Heart left ventricle (tissue), 13 donors: Measurements from ENCODE around the gene ALOX5AP.

Source experiments
- POLR2A ChIP-seq, 2 donors: fragments of 450-650 bp; IDR thresholded peaks; one replicate each; pipeline ENCODE4 v1.6.1; 2017; ENCODE audit warnings: antibody characterized with exemption in 2 of 2, mild to moderate bottlenecking in 2 of 2, moderate library complexity in 2 of 2
- TF ChIP-seq, protein P1 (sequence below), 12 donors: fragments of 200-600 bp; sonication (generic) in 4 of 12; IDR thresholded peaks; one replicate each; pipeline versions ENCODE4 v1.5.0 to v1.8.0; 2018 to 2022; ENCODE audit warnings: antibody characterized with exemption in 12 of 12, mild to moderate bottlenecking in 5 of 12
- donor health status: ischemic (EF 13 %, LVEDD 7.1; RV severe dilation, severe dysfunction).
- donor health status: DM: no; HTN: yes; CAD: no.
- donor health status: DM: no; HTN: no; CAD: no.
- donor health status: ischemic (EF 25% LVEDD 6.9; RV normal size, moderate dysfunction).
- donor health status: ischemic (EF 25% LVEDD 5.7; RV mildly dilated, moderate dysfunction).
- donor health status: ischemic (EF 35%, LVEDD 5.7; RV mildly dilated, moderate dysfunction).
- donor health status: nonischemic (EF 11% LVEDD 7.7; RV severe dilation, severe dysfunction).
- donor health status: DM: yes; HTN: yes; CAD: no.
- donor health status: PGD.
- donor health status: ischemic (EF 29% LVEDD 5.4; RV normal size, mild dysfunction).
- donor health status: nonischemic (EF 23%, LVEDD 6.1; RV moderate dilation, normal function).

GRCh38 chr13:30808600-30808999 lies 73.3 kb downstream of the ALOX5AP start:
- TF ChIP-seq, protein P1, sequence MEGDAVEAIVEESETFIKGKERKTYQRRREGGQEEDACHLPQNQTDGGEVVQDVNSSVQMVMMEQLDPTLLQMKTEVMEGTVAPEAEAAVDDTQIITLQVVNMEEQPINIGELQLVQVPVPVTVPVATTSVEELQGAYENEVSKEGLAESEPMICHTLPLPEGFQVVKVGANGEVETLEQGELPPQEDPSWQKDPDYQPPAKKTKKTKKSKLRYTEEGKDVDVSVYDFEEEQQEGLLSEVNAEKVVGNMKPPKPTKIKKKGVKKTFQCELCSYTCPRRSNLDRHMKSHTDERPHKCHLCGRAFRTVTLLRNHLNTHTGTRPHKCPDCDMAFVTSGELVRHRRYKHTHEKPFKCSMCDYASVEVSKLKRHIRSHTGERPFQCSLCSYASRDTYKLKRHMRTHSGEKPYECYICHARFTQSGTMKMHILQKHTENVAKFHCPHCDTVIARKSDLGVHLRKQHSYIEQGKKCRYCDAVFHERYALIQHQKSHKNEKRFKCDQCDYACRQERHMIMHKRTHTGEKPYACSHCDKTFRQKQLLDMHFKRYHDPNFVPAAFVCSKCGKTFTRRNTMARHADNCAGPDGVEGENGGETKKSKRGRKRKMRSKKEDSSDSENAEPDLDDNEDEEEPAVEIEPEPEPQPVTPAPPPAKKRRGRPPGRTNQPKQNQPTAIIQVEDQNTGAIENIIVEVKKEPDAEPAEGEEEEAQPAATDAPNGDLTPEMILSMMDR (IDR thresholded peaks at IDR 0.05), result no peak
- no peak for TF ChIP-seq POLR2A (IDR thresholded peaks at IDR 0.05)
